HepG2 (cell line): ENCODE data around the gene IRF4. TPM values are rescaled to one million over a fixed set of nuclear protein-coding genes. Genes with fewer than 3 reads are reported as not detected.

ENCODE experiments used
- ATAC-seq: fragments of 200-7000 bp; cut with Tn5 transposase; 3 replicates; pipeline ENCODE4 v1.9.1; 2020; ENCODE audit warnings: mild to moderate bottlenecking, moderate library complexity
- BruUV-seq: library from RNA; stranded (reverse); fragments of 400-500 nt; replicated peaks from 2 replicates; lab custom pipeline; 2021; lab: Mats Ljungman, UMichigan
- CTCF ChIA-PET: fragments of 300-600 bp; formaldehyde crosslinking; extraction: SDS; loops from one replicate; lab custom pipeline; 2021; ENCODE audit warnings: low total read pairs, inconsistent platforms, low intra/inter-chr PET ratio; lab: Yijun Ruan, JAX
- POLR2A ChIA-PET: fragments of 350-600 bp; sonication (Branson Sonifier 250); formaldehyde crosslinking; loops from one replicate; lab custom pipeline; 2020; ENCODE audit warnings: antibody characterized with exemption, inconsistent platforms; lab: Yijun Ruan, JAX
- DNase-seq: peaks from one replicate; pipeline ENCODE4 v3.0.0-alpha.2; 2015; ENCODE audit warnings: low spot score
- FAIRE-seq: peaks from 3 replicates; lab custom pipeline; 2011; peaks lifted over from hg19 to GRCh38; lab: Jason Lieb, UNC
- H2AFZ ChIP-seq: one replicate; pipeline ENCODE4 v1.6.1; 2011; ENCODE audit warnings: low read length, inconsistent platforms
- H3K27ac ChIP-seq: fragments of 300-600 bp; 3 replicates; pipeline ENCODE4 v1.8.0; 2011; ENCODE audit warnings: mixed run types, mild to moderate bottlenecking, mixed read lengths, low read length, inconsistent platforms; ENCODE audit not compliant: insufficient read depth; ENCODE audit errors: extremely low read length
- H3K27me3 ChIP-seq, 2 experiments: fragments of 200-600 bp in 1 of 2; 2 replicates in 1 of 2; 3 replicates in 1 of 2; pipeline versions ENCODE4 v1.6.0 to v1.8.0; 2011; ENCODE audit warnings: low read length in 2 of 2, mild to moderate bottlenecking in 2 of 2, moderate library complexity in 2 of 2, inconsistent platforms in 1 of 2; ENCODE audit not compliant: insufficient read depth in 2 of 2, control insufficient read depth in 1 of 2
- H3K36me3 ChIP-seq, 2 experiments: fragments of 200-600 bp in 1 of 2; replicated peaks in 1 of 2; 2 replicates in 1 of 2; 3 replicates in 1 of 2; pipeline versions ENCODE4 v1.5.1 to v1.8.0; 2011; ENCODE audit warnings: low read length in 2 of 2, inconsistent platforms in 1 of 2; ENCODE audit not compliant: insufficient read depth in 2 of 2, control insufficient read depth in 1 of 2
- H3K4me1 ChIP-seq: 2 replicates; pipeline ENCODE4 v1.5.1; 2012; ENCODE audit warnings: low read length, inconsistent platforms; ENCODE audit not compliant: insufficient read depth
- H3K4me2 ChIP-seq: 2 replicates; pipeline ENCODE4 v1.6.0; 2011; ENCODE audit warnings: low read depth, low read length, inconsistent platforms
- H3K4me3 ChIP-seq, 3 experiments: fragments of 200-600 bp in 1 of 3; sonication (generic), shearing (Covaris generic) in 1 of 3; replicated peaks in 1 of 3; 2 replicates each; pipeline ENCODE4 v1.5.1; 2011 to 2016; ENCODE audit warnings: low read length in 3 of 3, inconsistent platforms in 2 of 3, low read depth in 2 of 3, mild to moderate bottlenecking in 2 of 3, control low read depth in 1 of 3, mixed read lengths in 1 of 3; ENCODE audit not compliant: insufficient read depth in 1 of 3
- H3K79me2 ChIP-seq: one replicate; pipeline ENCODE4 v1.6.1; 2011; ENCODE audit warnings: low read length, inconsistent platforms; ENCODE audit not compliant: insufficient read depth
- H3K9ac ChIP-seq: 2 replicates; pipeline ENCODE4 v1.6.0; 2011; ENCODE audit warnings: mild to moderate bottlenecking, low read depth, low read length, inconsistent platforms; ENCODE audit not compliant: insufficient read depth
- H3K9me3 ChIP-seq: 2 replicates; pipeline ENCODE4 v1.5.1; 2012; ENCODE audit warnings: mild to moderate bottlenecking, low read length
- H4K20me1 ChIP-seq: 2 replicates; pipeline ENCODE4 v1.6.0; 2011; ENCODE audit warnings: inconsistent platforms, mild to moderate bottlenecking, low read length, moderate library complexity; ENCODE audit not compliant: insufficient read depth
- CAMTA2 ChIP-seq: sonication (generic); formaldehyde crosslinking; IDR thresholded peaks from 2 replicates; pipeline ENCODE4 v1.4.0; 2020; ENCODE audit warnings: mild to moderate bottlenecking, missing genetic modification reagents, borderline replicate concordance
- CHD4 ChIP-seq: fragments of 200-600 bp; sonication (generic); IDR thresholded peaks from 2 replicates; pipeline ENCODE4 v1.7.0; 2017; ENCODE audit warnings: mild to moderate bottlenecking, low read length, borderline replicate concordance
- HCFC1 ChIP-seq: fragments of 150-350 bp; IDR thresholded peaks from 2 replicates; pipeline ENCODE4 v1.6.1; 2014; ENCODE audit warnings: low read depth, low read length
- HMG20B ChIP-seq: conservative IDR thresholded peaks from 2 replicates; pipeline ENCODE4 v1.6.1; 2016; ENCODE audit warnings: missing genetic modification reagents, missing compliant biosample characterization
- NKX3-1 ChIP-seq: sonication (generic); formaldehyde crosslinking; IDR thresholded peaks from 2 replicates; pipeline ENCODE4 v1.5.0; 2020; ENCODE audit warnings: missing genetic modification reagents
- SIN3B ChIP-seq: fragments of 150-350 bp; IDR thresholded peaks from 2 replicates; pipeline ENCODE4 v1.6.1; 2014; ENCODE audit warnings: low read length
- SMAD9 ChIP-seq: sonication (generic); formaldehyde crosslinking; IDR thresholded peaks from 2 replicates; pipeline ENCODE4 v1.5.1; 2020; ENCODE audit warnings: mild to moderate bottlenecking, missing genetic modification reagents
- YEATS4 ChIP-seq: sonication (generic); formaldehyde crosslinking; IDR thresholded peaks from 2 replicates; pipeline ENCODE4 v1.4.0; 2020; ENCODE audit warnings: missing genetic modification reagents, borderline replicate concordance
- WGBS: methylation state at CpG from one replicate; pipeline ENCODE4 v1.1.6; 2017; ENCODE audit warnings: low lambda C conversion rate; 5-methylcytosine and 5-hydroxymethylcytosine counted together
- in situ Hi-C: cut with HindIII; loops from 2 replicates; pipeline ENCODE4 v1.10.0; 2017; ENCODE audit warnings: low pct_unique_long_range_greater_than_20kb; ENCODE audit not compliant: extremely low pct_ligation_motif_present
- intact Hi-C: fragments of 100-400 bp; cut with micrococcal nuclease; formaldehyde crosslinking; loops from one replicate; pipeline ENCODE4 v1.10.0; 2022; ENCODE audit not compliant: unreplicated experiment
- polyA plus RNA-seq, 8 experiments: library from polyadenylated mRNA; depleted of rRNA in 3 of 8; stranded (reverse) in 7 of 8; unstranded in 1 of 8; fragments of >200 nt; fragmentation: Illumina TruSeq in 4 of 8; extraction: Trizol in 4 of 8; gene quantifications; 2 replicates each; pipeline versions ENCODE4 v1.2.1 to v1.2.3, GENCODE V29; 2011 to 2016; ENCODE audit warnings: low read depth in 4 of 8, missing spikeins in 1 of 8, mixed read lengths in 1 of 8; ENCODE audit not compliant: insufficient read depth in 1 of 8
- total RNA-seq, 5 experiments: library from RNA; depleted of rRNA; stranded (reverse); fragments of >200 nt; fragmentation: Illumina TruSeq; extraction: Trizol; gene quantifications; 2 replicates each; pipeline ENCODE4 v1.2.3, GENCODE V29; 2016; ENCODE audit warnings: low read depth in 1 of 5
- TF ChIP-seq, protein P1 (sequence below): IDR thresholded peaks from 2 replicates; pipeline ENCODE4 v1.6.1; 2016; ENCODE audit warnings: low read depth, missing genetic modification reagents, missing compliant biosample characterization
- TF ChIP-seq, protein P2 (sequence below): IDR thresholded peaks from 2 replicates; pipeline ENCODE4 v1.6.1; 2018; ENCODE audit warnings: missing genetic modification reagents

IRF4 gene
- total and polyA plus RNA-seq, 2 of the 13 experiments (the other 11 are each of a cell fraction or from before 2014, with no cell fraction given): 0.07 to 0.09 TPM

DNA sequence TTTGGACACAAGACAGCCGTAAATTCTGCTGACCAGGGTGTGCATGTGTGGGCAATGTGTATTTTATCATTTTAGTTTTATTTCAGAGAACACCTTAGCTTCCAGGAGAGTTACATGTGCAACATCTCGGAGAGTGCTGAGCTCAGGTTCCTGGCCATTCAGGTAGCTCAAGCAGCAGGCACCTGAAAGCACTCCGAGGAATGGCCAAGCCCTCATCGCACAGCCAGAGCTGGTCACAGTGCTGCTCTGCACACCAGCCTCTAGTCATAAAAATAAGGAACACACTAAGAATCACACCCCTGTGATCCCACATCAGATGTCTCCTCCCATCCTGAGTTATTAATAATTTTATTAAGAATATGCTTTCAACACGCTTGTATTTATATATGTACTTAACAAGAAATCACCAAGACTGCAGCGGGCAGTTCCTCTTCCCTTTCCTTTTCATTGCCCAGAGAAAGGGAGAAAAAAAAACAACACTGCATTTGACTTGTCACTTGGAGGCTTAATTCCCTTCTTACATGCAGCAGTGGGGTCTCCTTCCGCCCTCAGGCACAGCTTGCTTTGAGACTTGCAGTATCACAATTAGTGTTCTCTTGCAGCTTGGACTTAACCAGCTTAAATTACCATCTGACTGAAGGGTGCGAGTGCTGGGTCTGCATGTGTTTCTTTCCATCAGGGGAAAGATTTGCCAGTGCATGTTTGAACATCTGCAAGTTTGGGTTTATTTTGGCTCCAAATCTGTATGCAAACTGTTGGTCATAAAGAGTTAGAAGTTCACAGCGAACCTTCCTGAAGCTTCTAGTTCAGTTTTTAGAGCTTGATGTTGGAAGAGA lies 36.0 kb upstream of the IRF4 start:
- CTCF ChIA-PET: no interaction called here
- 57% methylated on average over 9 of the region's 9 CpGs for WGBS
- no peaks in the 10 kb centered on the region for H3K79me2 ChIP-seq
- in situ Hi-C loops: no loop called here
- TF ChIP-seq CAMTA2 (CRISPR knock-in tag) (no peak), YEATS4 (CRISPR knock-in tag) (no peak), HCFC1 (no peak), NKX3-1 (CRISPR knock-in tag) (no peak), CHD4 (no peak), HMG20B (CRISPR knock-in tag) (no peak), SIN3B (no peak), SMAD9 (CRISPR knock-in tag) (no peak)
- TF ChIP-seq, protein P1, sequence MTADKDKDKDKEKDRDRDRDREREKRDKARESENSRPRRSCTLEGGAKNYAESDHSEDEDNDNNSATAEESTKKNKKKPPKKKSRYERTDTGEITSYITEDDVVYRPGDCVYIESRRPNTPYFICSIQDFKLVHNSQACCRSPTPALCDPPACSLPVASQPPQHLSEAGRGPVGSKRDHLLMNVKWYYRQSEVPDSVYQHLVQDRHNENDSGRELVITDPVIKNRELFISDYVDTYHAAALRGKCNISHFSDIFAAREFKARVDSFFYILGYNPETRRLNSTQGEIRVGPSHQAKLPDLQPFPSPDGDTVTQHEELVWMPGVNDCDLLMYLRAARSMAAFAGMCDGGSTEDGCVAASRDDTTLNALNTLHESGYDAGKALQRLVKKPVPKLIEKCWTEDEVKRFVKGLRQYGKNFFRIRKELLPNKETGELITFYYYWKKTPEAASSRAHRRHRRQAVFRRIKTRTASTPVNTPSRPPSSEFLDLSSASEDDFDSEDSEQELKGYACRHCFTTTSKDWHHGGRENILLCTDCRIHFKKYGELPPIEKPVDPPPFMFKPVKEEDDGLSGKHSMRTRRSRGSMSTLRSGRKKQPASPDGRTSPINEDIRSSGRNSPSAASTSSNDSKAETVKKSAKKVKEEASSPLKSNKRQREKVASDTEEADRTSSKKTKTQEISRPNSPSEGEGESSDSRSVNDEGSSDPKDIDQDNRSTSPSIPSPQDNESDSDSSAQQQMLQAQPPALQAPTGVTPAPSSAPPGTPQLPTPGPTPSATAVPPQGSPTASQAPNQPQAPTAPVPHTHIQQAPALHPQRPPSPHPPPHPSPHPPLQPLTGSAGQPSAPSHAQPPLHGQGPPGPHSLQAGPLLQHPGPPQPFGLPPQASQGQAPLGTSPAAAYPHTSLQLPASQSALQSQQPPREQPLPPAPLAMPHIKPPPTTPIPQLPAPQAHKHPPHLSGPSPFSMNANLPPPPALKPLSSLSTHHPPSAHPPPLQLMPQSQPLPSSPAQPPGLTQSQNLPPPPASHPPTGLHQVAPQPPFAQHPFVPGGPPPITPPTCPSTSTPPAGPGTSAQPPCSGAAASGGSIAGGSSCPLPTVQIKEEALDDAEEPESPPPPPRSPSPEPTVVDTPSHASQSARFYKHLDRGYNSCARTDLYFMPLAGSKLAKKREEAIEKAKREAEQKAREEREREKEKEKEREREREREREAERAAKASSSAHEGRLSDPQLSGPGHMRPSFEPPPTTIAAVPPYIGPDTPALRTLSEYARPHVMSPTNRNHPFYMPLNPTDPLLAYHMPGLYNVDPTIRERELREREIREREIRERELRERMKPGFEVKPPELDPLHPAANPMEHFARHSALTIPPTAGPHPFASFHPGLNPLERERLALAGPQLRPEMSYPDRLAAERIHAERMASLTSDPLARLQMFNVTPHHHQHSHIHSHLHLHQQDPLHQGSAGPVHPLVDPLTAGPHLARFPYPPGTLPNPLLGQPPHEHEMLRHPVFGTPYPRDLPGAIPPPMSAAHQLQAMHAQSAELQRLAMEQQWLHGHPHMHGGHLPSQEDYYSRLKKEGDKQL (CRISPR knock-in tag): no peak
- TF ChIP-seq, protein P2, sequence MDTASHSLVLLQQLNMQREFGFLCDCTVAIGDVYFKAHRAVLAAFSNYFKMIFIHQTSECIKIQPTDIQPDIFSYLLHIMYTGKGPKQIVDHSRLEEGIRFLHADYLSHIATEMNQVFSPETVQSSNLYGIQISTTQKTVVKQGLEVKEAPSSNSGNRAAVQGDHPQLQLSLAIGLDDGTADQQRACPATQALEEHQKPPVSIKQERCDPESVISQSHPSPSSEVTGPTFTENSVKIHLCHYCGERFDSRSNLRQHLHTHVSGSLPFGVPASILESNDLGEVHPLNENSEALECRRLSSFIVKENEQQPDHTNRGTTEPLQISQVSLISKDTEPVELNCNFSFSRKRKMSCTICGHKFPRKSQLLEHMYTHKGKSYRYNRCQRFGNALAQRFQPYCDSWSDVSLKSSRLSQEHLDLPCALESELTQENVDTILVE (CRISPR knock-in tag): no peak
- TF ChIP-seq, all 625 proteins: peak for 0
- POLR2A ChIA-PET: no interaction called here
- H3K9ac ChIP-seq: no peak overlapping the region
- no peak overlapping the region for H3K4me3 ChIP-seq
- no peaks in the 10 kb centered on the region for H4K20me1 ChIP-seq
- DNase-seq: no peak
- no TSS peak for BruUV-seq
- H3K36me3 ChIP-seq: no peaks in the 10 kb centered on the region
- peak; percentile 39 for FAIRE-seq
- no peak overlapping the region for H3K27ac ChIP-seq
- intact Hi-C loops: no loop called here
- H3K4me2 ChIP-seq: no peak overlapping the region
- H3K27me3 ChIP-seq: peaks cover 0 to 7% of the 10 kb centered on the region in 2 experiments; a peak in 2 of 5 replicates
- no peaks in the 10 kb centered on the region for H3K9me3 ChIP-seq
- H2AFZ ChIP-seq: no peak overlapping the region
- ATAC-seq: no peak
- H3K4me1 ChIP-seq: no peaks in the 10 kb centered on the region
